ENCODE measurements around the gene UGT1A1.

DNA sequence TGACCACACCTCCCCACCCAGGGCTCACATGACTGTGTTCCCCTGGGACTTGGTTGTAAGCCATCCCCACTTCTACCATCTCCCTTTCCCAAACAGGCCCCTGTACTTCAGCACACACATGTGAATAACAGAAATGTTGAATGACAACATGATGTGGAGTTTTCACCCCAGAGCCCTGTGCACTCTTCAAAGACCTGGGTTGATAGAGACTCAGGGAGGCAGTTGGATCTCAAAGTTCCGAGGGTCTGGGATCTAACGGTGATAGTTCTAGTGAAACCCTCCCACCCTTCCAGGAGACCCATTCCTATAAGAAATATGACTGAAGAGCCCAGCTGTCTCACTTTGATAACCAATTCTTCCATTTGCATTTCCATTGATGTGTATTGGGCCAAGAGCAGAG is 18.0 kb downstream of the UGT1A1 start, which contains the start of gene MROH2A:
- TF ChIP-seq CTCF (IDR thresholded peaks at IDR 0.05) (no peak), POLR2A (IDR thresholded peaks at IDR 0.05) (no peak)

Data from Peyer's patch (tissue), 4 donors.